ENCODE data around the gene KCNQ5.

Gene KCNQ5

GRCh38 chr6:73078908-73079610 is 457.2 kb downstream of the KCNQ5 start:
- Histone ChIP-seq H3F3A (ENCODE audit: insufficient read depth, low read length) (no peaks in the 10 kb centered on the region), H3K9me2 (ENCODE audit: low read depth, low read length) (no peaks in the 10 kb centered on the region), H2AFZ (ENCODE audit: low read length) (no peak overlapping the region), H4K20me1 (ENCODE audit: insufficient read depth, low read length) (no peaks in the 10 kb centered on the region), H3K27ac (ENCODE audit: low read depth, low read length, poor library complexity, severe bottlenecking) (no peak overlapping the region), H3K9me3 (ENCODE audit: low read length) (no peaks in the 10 kb centered on the region), H3K36me3 (ENCODE audit: insufficient read depth, low read length) (peaks cover 4% of the 10 kb centered on the region), H3K9ac (ENCODE audit: low read length) (no peak overlapping the region), H3K4me3 (ENCODE audit: low read depth, low read length, poor library complexity, severe bottlenecking) (no peak overlapping the region), H3K27me3 (ENCODE audit: insufficient read depth, low read length) (no peaks in the 10 kb centered on the region), H3K79me2 (ENCODE audit: insufficient read depth, low read length) (no peaks in the 10 kb centered on the region), H3K4me1 (ENCODE audit: insufficient read depth, low read length, severe bottlenecking) (no peaks in the 10 kb centered on the region), H3K4me2 (ENCODE audit: low read length) (no peak overlapping the region)
- no peak for TF ChIP-seq EZH2 (IDR thresholded peaks at IDR 0.05; ENCODE audit: borderline replicate concordance, low read length)
- TF ChIP-seq, protein P1, sequence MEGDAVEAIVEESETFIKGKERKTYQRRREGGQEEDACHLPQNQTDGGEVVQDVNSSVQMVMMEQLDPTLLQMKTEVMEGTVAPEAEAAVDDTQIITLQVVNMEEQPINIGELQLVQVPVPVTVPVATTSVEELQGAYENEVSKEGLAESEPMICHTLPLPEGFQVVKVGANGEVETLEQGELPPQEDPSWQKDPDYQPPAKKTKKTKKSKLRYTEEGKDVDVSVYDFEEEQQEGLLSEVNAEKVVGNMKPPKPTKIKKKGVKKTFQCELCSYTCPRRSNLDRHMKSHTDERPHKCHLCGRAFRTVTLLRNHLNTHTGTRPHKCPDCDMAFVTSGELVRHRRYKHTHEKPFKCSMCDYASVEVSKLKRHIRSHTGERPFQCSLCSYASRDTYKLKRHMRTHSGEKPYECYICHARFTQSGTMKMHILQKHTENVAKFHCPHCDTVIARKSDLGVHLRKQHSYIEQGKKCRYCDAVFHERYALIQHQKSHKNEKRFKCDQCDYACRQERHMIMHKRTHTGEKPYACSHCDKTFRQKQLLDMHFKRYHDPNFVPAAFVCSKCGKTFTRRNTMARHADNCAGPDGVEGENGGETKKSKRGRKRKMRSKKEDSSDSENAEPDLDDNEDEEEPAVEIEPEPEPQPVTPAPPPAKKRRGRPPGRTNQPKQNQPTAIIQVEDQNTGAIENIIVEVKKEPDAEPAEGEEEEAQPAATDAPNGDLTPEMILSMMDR (IDR thresholded peaks at IDR 0.05; ENCODE audit: low read length), result no peak

DNA sequence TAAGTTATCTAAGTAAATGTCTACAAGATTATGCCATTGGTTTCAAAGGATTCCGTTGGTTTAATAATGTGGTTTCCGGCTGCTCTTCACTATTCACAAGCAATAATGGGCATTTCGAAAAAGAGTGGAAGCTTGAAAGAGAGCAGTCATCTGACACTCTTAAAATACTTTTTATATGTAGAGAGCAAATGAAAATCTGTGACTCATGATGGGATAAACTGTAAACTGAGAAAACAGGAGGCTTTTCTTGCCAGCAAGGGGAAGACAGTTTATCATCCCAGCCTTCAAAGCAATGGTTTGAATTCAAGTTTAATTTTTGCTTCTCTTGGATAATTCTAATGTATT is 457.7 kb downstream of the KCNQ5 start:
- H3K36me3 ChIP-seq (ENCODE audit: insufficient read depth, low read length), result peaks cover 4% of the 10 kb centered on the region
- TF ChIP-seq, protein P1 (IDR thresholded peaks at IDR 0.05; ENCODE audit: low read length), result no peak
- H3K79me2 ChIP-seq (ENCODE audit: insufficient read depth, low read length), result no peaks in the 10 kb centered on the region
- H3K27me3 ChIP-seq (ENCODE audit: insufficient read depth, low read length), result no peaks in the 10 kb centered on the region
- H3K9me3 ChIP-seq (ENCODE audit: low read length), result no peaks in the 10 kb centered on the region
- no peaks in the 10 kb centered on the region for H3K4me1 ChIP-seq (ENCODE audit: insufficient read depth, low read length, severe bottlenecking)
- H2AFZ ChIP-seq (ENCODE audit: low read length), result no peak overlapping the region
- no peak overlapping the region for H3K27ac ChIP-seq (ENCODE audit: low read depth, low read length, poor library complexity, severe bottlenecking)
- H4K20me1 ChIP-seq (ENCODE audit: insufficient read depth, low read length), result no peaks in the 10 kb centered on the region
- no peaks in the 10 kb centered on the region for H3F3A ChIP-seq (ENCODE audit: insufficient read depth, low read length)
- H3K9ac ChIP-seq (ENCODE audit: low read length), result no peak overlapping the region
- no peaks in the 10 kb centered on the region for H3K9me2 ChIP-seq (ENCODE audit: low read depth, low read length)
- no peak overlapping the region for H3K4me3 ChIP-seq (ENCODE audit: low read depth, low read length, poor library complexity, severe bottlenecking)
- H3K4me2 ChIP-seq (ENCODE audit: low read length), result no peak overlapping the region

- no peak overlapping the region for H3K4me2 ChIP-seq (ENCODE audit: low read length)
- no peak overlapping the region for H3K9ac ChIP-seq (ENCODE audit: low read length)
- H3K27ac ChIP-seq (ENCODE audit: low read depth, low read length, poor library complexity, severe bottlenecking), result no peak overlapping the region
Measured at GRCh38 chr6:73079978-73080377, 458.1 kb downstream of the KCNQ5 start.

More at GRCh38 chr6:73079978-73080377, 458.1 kb downstream of the KCNQ5 start:
- H4K20me1 ChIP-seq (ENCODE audit: insufficient read depth, low read length), result no peaks in the 10 kb centered on the region
- H3K79me2 ChIP-seq (ENCODE audit: insufficient read depth, low read length), result no peaks in the 10 kb centered on the region
- H3K36me3 ChIP-seq (ENCODE audit: insufficient read depth, low read length), result peaks cover 4% of the 10 kb centered on the region
- no peak overlapping the region for H2AFZ ChIP-seq (ENCODE audit: low read length)
- no peaks in the 10 kb centered on the region for H3K9me3 ChIP-seq (ENCODE audit: low read length)
- no peaks in the 10 kb centered on the region for H3K4me1 ChIP-seq (ENCODE audit: insufficient read depth, low read length, severe bottlenecking)
- no peaks in the 10 kb centered on the region for H3F3A ChIP-seq (ENCODE audit: insufficient read depth, low read length)
- no peak for TF ChIP-seq EZH2 (IDR thresholded peaks at IDR 0.05; ENCODE audit: borderline replicate concordance, low read length)
- TF ChIP-seq, protein P1 (IDR thresholded peaks at IDR 0.05; ENCODE audit: low read length), result no peak
- H3K27me3 ChIP-seq (ENCODE audit: insufficient read depth, low read length), result no peaks in the 10 kb centered on the region
- H3K4me3 ChIP-seq (ENCODE audit: low read depth, low read length, poor library complexity, severe bottlenecking), result no peak overlapping the region
- H3K9me2 ChIP-seq (ENCODE audit: low read depth, low read length), result no peaks in the 10 kb centered on the region
